ENCODE results near the gene C10orf95.

C10orf95 gene

GRCh38 chr10:102413806-102414561, 37.4 kb downstream of the C10orf95 start:
- no peak for DNase-seq

- no peak for DNase-seq
Measured at GRCh38 chr10:102413053-102413705, 38.2 kb downstream of the C10orf95 start.

DNA sequence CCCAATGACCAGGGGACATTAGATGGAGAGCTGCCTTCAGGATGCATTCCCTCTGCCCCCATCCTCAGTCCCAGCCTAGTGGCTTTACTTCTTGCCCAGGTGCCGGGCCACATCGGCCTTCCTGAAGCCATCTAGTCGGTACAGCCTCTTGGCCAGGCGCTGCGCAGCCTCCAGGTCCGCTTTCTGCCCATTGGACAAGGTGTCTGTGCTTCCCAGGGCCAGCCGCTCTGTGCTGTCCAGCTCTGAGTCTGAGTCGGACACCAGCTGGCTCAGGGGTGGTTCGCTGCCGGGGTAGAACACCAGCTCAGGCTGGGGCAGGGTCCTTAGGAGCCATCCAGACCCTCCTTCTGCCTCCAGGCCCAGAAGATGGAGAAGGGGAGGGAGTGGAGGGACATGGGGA, 39.0 kb downstream of the C10orf95 start:
- no peak for DNase-seq

GRCh38 chr10:102411341-102412255, 39.7 kb downstream of the C10orf95 start:
- no peak for DNase-seq

GRCh38 chr10:102410429-102411073, 40.8 kb downstream of the C10orf95 start:
- peak; percentile 76 for DNase-seq

DNA sequence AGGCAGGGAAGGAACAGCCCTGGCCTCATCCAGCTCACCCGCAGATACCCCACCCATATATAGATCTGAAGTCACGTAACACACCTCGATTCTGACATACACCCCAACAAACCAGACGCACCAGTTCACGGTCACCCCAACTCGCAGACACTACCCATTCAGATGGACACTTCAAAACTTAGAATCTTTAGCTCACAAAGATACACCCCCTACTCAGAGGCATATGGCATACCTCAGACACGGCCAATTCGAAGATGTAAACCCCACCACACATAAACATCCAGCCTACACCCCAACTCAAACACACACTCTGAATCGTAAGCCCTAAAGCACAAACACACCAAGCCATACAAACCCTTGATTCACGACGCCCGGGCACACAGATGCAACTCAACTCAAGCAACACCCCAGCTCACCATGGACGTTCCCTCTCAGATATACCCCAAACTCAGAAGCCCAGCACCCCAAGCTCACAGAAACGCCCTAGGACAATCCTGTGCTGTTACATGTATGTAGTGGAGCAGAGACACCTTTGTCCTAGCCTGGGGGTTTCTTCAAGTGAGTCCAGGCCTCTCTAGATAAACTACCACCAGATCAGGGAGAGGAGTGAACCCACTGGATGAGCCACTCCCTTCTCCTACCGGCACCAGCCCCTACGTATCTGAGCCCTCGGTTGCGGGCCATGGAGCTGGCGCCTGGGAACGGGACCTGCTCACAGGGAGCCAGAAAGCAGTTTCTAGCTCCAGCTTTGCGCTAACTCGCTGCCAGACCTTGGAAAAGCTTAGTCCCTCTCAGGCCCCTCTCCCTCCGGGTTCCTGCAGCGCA, 41.5 kb downstream of the C10orf95 start:
- DNase-seq = no peak

DNA sequence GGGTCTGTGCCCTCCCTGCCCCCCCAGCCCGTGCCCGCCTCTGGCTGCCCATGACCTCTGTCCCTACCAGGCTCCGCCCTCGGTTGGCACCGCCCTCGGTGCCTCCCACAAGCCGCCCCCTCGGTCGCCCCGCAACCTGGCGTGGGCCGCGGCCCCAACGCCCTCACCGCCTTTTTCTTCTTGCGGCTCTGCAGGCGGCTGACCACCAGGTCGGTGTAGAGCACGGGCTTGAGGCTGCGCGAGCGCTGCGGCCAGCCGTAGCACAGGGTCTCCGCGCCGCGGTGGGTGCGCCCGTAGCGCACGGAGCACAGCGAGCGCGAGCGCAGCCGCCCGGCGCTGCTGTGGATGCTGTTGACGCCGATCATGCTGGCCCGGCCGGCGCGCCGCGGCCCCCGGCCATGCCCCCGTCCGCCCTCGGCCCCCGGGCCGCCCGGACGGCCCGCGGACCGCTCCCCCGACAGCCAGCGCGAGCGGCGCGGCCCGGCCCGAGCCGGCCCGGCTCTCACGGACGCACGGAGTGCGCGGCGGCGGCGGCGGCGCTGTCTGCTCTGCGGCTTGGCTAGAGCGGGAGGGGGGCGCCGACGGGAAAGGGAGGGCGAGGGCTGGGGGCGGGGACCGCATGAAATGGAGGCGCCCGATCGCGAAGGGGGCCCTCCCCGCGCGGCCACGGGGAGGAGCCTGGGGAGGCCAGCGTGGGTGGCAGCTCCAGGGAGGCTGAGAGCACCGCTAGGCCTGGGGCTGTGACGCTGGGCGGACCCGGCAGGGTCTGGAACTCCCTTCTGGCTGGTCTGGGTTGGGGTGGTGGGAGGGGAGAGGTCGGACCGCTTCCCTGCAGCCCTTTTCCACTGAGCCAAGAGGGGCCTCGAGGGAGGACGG, 42.4 kb downstream of the C10orf95 start:
- DNase-seq = peak; percentile 85

DNA sequence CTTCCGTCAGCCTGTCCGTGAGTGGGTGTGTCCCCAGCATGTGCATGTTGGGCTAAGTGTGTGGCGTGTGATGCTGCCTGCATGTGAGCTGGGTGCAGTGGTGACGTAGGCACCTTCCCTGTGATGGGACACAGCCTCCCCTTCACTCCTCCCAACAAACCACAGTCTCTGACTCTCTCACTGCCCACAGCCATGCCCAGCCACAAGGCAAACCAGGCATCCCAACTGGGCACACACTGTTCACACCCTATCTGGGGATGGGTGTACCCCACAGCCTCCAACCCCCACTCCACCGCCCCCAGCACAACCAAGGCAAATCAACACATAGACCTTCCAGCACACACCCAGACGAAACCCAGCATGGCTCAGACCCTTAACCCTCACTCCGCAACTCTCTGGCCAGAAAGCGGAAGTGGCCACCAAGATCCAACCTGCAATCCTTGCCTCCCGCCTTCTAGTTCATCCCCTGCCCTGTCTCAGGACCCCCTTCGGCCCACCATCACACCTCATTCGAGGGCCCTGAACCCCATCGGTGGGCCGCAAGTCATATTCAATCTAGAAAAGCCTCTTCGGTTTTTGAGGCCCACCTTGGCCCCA, 43.1 kb downstream of the C10orf95 start:
- DNase-seq = no peak

DNA sequence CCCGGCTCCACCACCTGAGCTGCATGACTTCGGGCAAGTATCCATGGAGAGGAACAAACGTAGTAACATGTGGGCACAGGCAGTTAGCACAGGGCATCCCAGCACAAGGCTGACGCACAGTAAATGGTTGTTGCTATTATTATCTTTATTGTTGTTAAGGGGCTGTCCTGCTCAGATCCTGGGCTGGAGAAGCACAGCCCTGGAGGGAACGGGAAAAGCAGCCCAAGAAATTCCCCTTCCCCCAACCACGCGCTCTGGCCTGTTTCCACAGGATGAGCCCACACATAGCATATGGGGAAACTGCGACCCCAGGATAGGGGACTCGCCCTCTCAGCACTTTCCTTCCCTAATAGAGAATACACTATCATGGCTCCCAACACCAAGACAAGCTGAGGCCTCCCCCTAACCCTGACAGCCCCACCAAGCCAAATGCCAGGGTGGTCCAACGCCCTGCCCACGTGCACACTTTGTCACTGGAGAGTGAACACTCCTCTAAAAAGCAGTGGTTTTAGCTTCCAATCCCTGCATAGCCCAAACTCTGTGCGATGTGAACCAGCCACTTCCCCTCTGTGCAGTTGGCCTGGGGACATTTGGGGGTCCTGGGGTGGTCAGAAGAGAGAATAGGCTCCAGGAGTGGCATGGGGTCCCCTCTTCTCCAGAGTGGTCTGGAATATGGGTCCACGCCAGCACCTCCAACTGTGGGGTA, 43.8 kb downstream of the C10orf95 start:
- DNase-seq = no peak

DNA sequence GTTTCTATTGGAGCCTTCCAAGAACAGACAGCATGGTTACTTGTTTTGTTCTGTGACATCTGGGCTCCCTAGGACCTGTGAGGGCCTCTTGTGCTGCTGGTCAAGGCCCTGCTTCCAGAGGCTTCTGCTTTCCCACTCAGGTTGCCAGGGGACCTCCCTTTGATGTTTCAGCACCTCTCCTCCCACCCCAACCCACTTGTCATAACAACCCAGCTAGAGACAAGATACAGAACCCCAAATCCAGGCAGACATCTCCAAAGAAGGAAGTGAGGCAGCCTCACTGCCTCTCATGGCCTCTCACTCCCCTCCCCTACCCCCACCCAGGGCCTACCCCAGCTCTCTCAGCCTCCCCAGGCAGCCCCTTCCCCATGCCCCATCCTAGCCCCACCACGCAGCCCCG, 44.5 kb downstream of the C10orf95 start:
- no peak for DNase-seq

- DNase-seq = no peak
Measured at GRCh38 chr10:102405632-102406031, 45.7 kb downstream of the C10orf95 start.

DNA sequence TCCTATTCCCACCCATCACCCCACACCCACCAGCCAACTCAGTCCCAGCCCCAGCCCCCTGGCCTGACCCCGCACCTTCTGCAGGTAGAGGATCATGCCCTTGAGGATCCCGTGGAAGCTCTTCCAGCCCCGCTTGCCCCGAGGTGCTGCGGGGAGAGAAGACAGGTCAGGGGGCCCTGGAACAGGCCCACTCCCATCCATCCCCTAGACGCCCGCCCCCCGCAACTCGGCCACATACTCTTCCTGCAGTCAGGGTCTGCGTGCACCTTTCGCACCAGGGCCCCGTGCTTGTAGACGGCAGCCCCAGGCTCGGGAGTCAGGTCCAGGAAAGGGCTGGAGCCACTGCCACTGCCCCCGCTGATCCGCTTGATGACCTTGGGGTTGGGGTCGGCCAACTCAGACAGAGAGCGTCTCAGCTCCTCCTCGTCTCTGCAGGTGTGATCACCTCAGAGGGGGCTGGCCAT, 46.2 kb downstream of the C10orf95 start:
- no peak for DNase-seq

GRCh38 chr10:102404361-102405107, 46.8 kb downstream of the C10orf95 start:
- DNase-seq = no peak

GRCh38 chr10:102403115-102403514, 48.2 kb downstream of the C10orf95 start:
- no peak for DNase-seq

GRCh38 chr10:102402512-102402896, 48.8 kb downstream of the C10orf95 start:
- DNase-seq = no peak

GRCh38 chr10:102401735-102402511, 49.4 kb downstream of the C10orf95 start:
- no peak for DNase-seq

- no peak for DNase-seq
Measured at GRCh38 chr10:102401342-102401654, 50.0 kb downstream of the C10orf95 start.

DNA sequence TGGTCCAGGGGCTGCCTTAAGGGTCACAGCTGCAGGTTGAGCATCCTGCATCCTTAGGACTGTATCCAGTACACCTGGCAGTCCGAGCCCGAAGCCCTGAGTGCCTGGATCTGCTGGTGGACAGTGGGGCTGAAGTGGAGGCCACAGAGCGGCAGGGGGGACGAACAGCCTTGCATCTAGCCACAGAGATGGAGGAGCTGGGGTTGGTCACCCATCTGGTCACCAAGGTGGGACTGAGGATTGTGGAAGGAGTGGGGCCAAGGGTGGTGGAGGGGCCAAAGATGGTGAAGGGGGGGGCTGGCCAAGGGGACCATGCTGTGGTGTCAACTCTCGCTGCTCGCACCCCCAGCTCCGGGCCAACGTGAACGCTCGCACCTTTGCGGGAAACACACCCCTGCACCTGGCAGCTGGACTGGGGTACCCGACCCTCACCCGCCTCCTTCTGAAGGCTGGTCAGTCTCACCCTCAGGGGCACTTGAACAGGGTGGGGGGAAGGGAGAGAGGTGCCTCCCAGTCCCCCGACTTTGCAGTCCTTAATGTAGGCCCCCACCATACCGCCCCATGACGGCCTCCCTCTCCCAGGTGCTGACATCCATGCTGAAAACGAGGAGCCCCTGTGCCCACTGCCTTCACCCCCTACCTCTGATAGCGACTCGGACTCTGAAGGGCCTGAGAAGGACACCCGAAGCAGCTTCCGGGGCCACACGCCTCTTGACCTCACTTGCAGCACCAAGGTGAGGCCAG, 50.6 kb downstream of the C10orf95 start:
- DNase-seq = no peak
